ENCODE data around the gene PTGR1.

PTGR1 gene

DNA sequence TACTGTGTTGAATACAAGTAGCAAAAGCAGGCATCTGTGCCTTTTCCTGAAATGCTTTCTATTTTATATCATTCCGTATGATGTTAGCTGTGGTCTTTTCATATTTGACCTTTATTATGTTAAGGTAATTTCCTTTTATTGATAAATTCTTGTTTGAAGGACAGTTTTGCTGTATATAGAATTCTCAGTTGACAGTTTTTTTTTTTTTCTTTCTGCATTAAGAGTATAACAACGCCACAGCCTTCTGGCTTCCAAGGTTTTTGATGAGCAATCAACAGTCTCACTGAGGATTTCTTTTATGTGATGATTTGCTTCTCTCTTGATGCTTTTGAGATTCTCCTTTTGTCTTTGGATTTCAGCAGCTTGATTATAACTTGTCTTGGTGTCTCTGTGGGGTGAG lies 50.8 kb downstream of the PTGR1 start:
- no peak for DNase-seq (ENCODE audit: low read depth, low spot score)
- no peaks in the 10 kb centered on the region for H3K4me1 ChIP-seq (ENCODE audit: control insufficient read depth, insufficient read depth, low read length)
- no peaks in the 10 kb centered on the region for H3K27me3 ChIP-seq (ENCODE audit: control insufficient read depth, insufficient read depth, low read length)
- H3K36me3 ChIP-seq (ENCODE audit: control insufficient read depth, insufficient read depth, low read length): peaks cover 16% of the 10 kb centered on the region; the same call in 1 of the 2 replicates
- no peak overlapping the region for H3K27ac ChIP-seq (ENCODE audit: low read length)
- H3K9me3 ChIP-seq (ENCODE audit: control insufficient read depth, insufficient read depth, low read length): peaks cover 5% of the 10 kb centered on the region
- WGBS (ENCODE audit: insufficient coverage, insufficient read length): no CpG with 5 or more reads among the region's 2 CpGs
- no peak overlapping the region for H3K4me3 ChIP-seq (ENCODE audit: low read length)

DNA sequence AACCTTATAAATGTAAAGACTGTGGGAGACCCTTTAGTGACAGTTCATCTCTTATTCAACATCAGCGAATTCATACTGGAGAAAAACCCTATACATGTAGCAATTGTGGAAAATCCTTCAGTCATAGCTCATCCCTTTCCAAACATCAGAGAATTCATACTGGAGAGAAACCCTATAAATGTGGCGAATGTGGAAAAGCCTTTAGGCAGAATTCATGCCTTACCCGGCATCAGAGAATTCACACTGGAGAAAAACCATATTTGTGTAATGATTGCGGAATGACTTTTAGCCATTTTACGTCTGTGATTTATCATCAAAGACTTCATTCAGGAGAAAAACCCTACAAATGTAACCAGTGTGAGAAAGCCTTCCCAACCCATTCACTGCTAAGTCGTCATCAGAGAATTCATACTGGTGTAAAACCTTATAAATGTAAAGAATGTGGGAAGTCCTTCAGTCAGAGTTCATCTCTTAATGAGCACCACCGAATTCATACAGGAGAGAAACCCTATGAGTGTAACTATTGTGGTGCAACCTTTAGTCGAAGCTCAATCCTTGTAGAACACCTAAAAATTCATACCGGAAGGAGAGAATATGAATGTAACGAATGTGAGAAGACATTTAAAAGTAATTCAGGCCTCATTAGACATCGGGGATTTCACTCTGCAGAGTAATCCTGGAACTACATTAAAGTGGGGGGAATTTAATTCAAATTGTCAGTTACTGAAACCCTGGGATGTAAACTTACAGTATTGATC lies 56.8 kb downstream of the PTGR1 start:
- WGBS (ENCODE audit: insufficient coverage, insufficient read length): no CpG with 5 or more reads among the region's 11 CpGs
- Histone ChIP-seq H3K9me3 (ENCODE audit: control insufficient read depth, insufficient read depth, low read length) (peaks cover 24% of the 10 kb centered on the region), H3K4me3 (ENCODE audit: low read length) (no peak overlapping the region), H3K27me3 (ENCODE audit: control insufficient read depth, insufficient read depth, low read length) (no peaks in the 10 kb centered on the region), H3K4me1 (ENCODE audit: control insufficient read depth, insufficient read depth, low read length) (no peaks in the 10 kb centered on the region), H3K36me3 (ENCODE audit: control insufficient read depth, insufficient read depth, low read length) (peaks cover 36% of the 10 kb centered on the region; the same call in 1 of the 2 replicates), H3K27ac (ENCODE audit: low read length) (no peak overlapping the region)
- DNase-seq (ENCODE audit: low read depth, low spot score): no peak

DNA sequence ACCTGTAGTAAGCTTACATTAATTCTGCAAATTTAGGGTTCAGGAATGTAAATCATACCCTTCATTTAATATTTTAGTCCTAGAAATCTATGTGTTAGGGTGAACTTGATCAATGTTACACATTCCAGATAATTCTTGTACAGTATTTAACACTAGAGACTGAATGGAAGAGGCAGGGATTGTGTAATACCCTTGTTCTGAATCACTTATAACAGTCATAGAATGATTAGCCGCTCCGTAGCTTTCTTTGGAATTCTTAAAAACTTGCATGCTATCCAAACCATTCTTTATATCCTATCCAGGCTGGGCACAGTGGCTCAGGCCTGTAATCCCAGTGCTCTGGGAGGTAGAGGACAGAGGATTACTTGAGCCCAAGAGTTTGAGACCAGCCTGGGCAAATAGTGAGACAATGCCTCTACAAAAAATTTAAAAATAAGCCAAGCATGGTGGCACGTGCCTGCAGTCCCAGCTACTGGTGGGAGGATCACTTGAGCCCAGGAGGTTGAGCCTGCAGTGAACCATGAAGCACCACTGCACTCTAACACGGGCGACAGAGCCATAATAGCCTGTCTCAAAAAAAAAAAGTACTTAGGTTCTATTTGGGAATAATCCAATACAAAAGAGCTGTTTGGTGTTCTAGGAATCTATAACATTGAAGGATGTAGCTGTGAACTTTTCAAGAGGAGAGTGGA lies 66.2 kb downstream of the PTGR1 start:
- no peak for DNase-seq (ENCODE audit: low read depth, low spot score)
- WGBS (ENCODE audit: insufficient coverage, insufficient read length): no CpG with 5 or more reads among the region's 5 CpGs
- H3K9me3 ChIP-seq (ENCODE audit: control insufficient read depth, insufficient read depth, low read length): no peaks in the 10 kb centered on the region
- H3K27me3 ChIP-seq (ENCODE audit: control insufficient read depth, insufficient read depth, low read length): no peaks in the 10 kb centered on the region
- H3K4me3 ChIP-seq (ENCODE audit: low read length): no peak overlapping the region
- no peak overlapping the region for H3K27ac ChIP-seq (ENCODE audit: low read length)
- H3K36me3 ChIP-seq (ENCODE audit: control insufficient read depth, insufficient read depth, low read length): peaks cover 17% of the 10 kb centered on the region; the same call in 1 of the 2 replicates
- peaks cover 3% of the 10 kb centered on the region; the same call in 1 of the 2 replicates for H3K4me1 ChIP-seq (ENCODE audit: control insufficient read depth, insufficient read depth, low read length)

DNA sequence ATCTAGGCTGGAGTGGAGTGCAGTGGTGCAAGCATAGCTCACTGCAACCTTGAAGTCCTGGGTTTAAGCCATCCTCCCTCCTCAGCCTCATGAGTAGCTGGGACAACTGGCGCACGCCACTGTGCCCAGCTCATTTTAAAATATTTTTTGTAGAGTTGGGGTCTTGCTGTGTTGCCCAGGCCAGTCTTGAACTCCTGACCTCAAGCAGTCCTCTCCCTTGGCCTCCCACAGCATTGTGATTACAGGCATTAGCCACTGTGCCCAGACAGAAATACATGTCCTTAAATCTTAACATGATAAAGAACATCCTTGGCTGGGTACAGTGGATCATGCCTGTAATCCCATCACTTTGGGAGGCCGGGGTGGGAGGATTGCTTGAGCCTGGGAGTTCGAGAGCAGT lies 67.7 kb downstream of the PTGR1 start:
- DNase-seq (ENCODE audit: low read depth, low spot score): no peak
- H3K9me3 ChIP-seq (ENCODE audit: control insufficient read depth, insufficient read depth, low read length): no peaks in the 10 kb centered on the region
- peaks cover 4% of the 10 kb centered on the region; the same call in 1 of the 2 replicates for H3K36me3 ChIP-seq (ENCODE audit: control insufficient read depth, insufficient read depth, low read length)
- peaks cover 3% of the 10 kb centered on the region; the same call in 1 of the 2 replicates for H3K4me1 ChIP-seq (ENCODE audit: control insufficient read depth, insufficient read depth, low read length)
- no peak overlapping the region for H3K4me3 ChIP-seq (ENCODE audit: low read length)
- H3K27ac ChIP-seq (ENCODE audit: low read length): no peak overlapping the region
- no CpG with 5 or more reads among the region's 4 CpGs for WGBS (ENCODE audit: insufficient coverage, insufficient read length)
- H3K27me3 ChIP-seq (ENCODE audit: control insufficient read depth, insufficient read depth, low read length): no peaks in the 10 kb centered on the region

DNA sequence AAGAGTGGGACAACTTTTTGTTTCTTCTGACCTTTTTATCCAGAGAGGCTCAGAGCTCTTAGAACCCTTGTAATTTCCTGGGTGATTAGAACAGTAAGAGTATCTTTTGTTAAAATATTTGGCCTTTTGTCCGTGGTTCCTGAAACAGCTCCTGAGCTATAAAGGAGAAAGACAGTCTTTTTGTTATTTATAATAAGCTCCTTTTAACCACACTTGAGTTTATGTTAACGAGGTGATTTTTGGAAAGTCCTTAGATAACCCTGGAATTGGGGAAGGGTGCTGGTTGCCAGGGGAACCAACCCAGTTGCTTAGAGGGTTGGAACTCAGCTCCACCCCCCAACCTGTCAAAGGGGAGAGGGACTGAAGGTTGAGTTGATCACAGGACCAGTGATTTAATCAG lies 69.7 kb downstream of the PTGR1 start:
- peak; percentile 88 for DNase-seq (ENCODE audit: low read depth, low spot score)
- H3K9me3 ChIP-seq (ENCODE audit: control insufficient read depth, insufficient read depth, low read length): no peaks in the 10 kb centered on the region
- H3K27me3 ChIP-seq (ENCODE audit: control insufficient read depth, insufficient read depth, low read length): no peaks in the 10 kb centered on the region
- peaks cover 5% of the 10 kb centered on the region; the same call in 1 of the 2 replicates for H3K4me1 ChIP-seq (ENCODE audit: control insufficient read depth, insufficient read depth, low read length)
- no peak overlapping the region for H3K4me3 ChIP-seq (ENCODE audit: low read length)
- H3K36me3 ChIP-seq (ENCODE audit: control insufficient read depth, insufficient read depth, low read length): no peaks in the 10 kb centered on the region; the same call in 1 of the 2 replicates
- WGBS (ENCODE audit: insufficient coverage, insufficient read length): no CpG with 5 or more reads among the region's 2 CpGs
- H3K27ac ChIP-seq (ENCODE audit: low read length): no peak overlapping the region

DNA sequence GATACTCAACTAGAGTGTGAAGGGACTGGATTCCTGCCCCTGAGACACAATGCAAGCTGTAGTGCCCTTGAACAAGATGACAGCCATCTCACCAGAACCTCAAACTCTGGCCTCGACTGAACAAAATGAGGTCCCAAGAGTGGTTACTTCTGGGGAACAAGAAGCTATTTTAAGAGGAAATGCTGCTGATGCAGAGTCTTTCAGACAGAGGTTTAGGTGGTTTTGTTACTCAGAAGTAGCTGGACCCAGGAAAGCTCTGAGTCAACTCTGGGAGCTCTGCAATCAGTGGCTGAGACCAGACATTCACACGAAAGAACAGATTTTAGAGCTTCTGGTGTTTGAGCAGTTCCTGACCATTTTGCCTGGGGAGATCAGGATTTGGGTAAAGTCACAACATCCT lies 72.1 kb downstream of the PTGR1 start:
- no peaks in the 10 kb centered on the region; the same call in 1 of the 2 replicates for H3K36me3 ChIP-seq (ENCODE audit: control insufficient read depth, insufficient read depth, low read length)
- H3K27me3 ChIP-seq (ENCODE audit: control insufficient read depth, insufficient read depth, low read length): no peaks in the 10 kb centered on the region
- no peak overlapping the region for H3K4me3 ChIP-seq (ENCODE audit: low read length)
- no peak overlapping the region for H3K27ac ChIP-seq (ENCODE audit: low read length)
- H3K4me1 ChIP-seq (ENCODE audit: control insufficient read depth, insufficient read depth, low read length): peaks cover 5% of the 10 kb centered on the region; the same call in 1 of the 2 replicates
- no CpG with 5 or more reads among the region's 2 CpGs for WGBS (ENCODE audit: insufficient coverage, insufficient read length)
- DNase-seq (ENCODE audit: low read depth, low spot score): no peak
- no peaks in the 10 kb centered on the region for H3K9me3 ChIP-seq (ENCODE audit: control insufficient read depth, insufficient read depth, low read length)

DNA sequence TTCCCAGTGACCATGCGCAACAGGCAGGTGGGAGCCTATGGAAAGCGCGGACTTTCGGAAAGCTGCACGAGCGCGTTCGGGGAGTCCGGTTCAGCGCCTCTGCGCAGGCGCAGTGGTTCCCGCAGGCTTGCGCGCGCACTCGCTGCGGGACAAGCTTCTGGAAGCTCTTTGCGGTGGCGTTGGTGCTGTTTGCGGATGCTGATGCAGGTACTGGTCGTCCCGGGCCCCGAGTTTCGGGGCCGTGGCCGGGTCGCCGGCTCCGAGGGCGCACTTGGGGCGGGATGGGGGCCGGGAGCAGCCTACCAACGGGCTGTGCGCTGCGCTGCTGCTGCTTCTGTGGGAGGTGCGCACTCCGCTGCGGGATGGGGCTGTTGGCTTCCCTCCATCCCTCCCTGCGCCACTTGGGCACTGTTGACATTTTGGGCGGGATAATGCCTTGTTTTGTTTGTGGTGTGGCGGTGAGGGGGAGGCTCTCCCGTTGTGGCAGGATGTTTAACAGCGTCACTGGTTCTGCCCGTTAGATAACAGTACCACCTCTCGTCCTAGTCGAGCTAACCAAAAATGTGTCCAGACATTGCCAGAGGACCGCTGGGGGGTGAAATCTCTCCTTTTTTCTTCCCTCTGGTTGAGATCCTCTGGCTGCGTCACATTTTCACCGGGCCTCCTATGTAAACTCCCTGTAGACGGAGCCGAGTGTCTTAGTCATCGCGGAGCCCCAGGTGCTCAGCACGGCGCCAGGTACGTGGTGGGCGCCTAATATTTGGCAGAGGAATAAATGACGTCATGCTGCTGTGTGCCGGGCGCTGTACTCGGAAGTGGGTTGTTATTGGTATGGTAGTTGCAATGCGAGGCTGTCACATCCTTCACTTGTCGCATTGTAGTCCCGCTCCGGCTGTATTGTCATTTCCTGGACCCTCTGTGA lies 74.1 kb downstream of the PTGR1 start, which contains the start of gene ZNF483:
TSS of gene ZNF483 (plus strand) at position 124 of the 922 bp plus-strand sequence. CDS start 2,217 bp downstream, outside the sequence.
- Histone ChIP-seq H3K27me3 (ENCODE audit: control insufficient read depth, insufficient read depth, low read length) (no peaks in the 10 kb centered on the region), H3K4me3 (ENCODE audit: low read length) (peak within 1 kb of the TSS; percentile 68), H3K27ac (ENCODE audit: low read length) (no peak within 1 kb of the TSS), H3K4me1 (ENCODE audit: control insufficient read depth, insufficient read depth, low read length) (peaks cover 5% of the 10 kb centered on the region; the same call in 1 of the 2 replicates), H3K36me3 (ENCODE audit: control insufficient read depth, insufficient read depth, low read length) (no peaks in the 10 kb centered on the region), H3K9me3 (ENCODE audit: control insufficient read depth, insufficient read depth, low read length) (no peaks in the 10 kb centered on the region)
- peak; percentile 90 for DNase-seq (ENCODE audit: low read depth, low spot score)
- no CpG with 5 or more reads among the region's 66 CpGs for WGBS (ENCODE audit: insufficient coverage, insufficient read length)

DNA sequence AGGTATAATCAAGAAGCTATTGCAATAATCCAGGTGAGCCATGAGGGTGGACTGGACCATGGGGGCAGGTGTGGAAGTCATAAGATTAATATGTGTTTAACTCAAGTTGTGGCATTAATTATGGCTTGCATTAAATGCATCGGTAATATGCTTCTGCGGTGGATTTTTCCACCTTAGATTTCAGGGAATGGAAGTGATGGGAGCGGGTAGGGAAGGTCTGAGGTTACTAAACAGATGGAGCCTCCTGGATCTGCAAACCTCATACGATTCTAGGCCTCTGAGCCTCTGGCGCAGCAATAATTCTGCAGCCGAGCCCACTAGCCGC lies 74.8 kb downstream of the PTGR1 start:
- H3K27ac ChIP-seq (ENCODE audit: low read length): no peak overlapping the region
- no peaks in the 10 kb centered on the region for H3K9me3 ChIP-seq (ENCODE audit: control insufficient read depth, insufficient read depth, low read length)
- no peak overlapping the region; the same call in 1 of the 2 replicates for H3K4me3 ChIP-seq (ENCODE audit: low read length)
- H3K27me3 ChIP-seq (ENCODE audit: control insufficient read depth, insufficient read depth, low read length): no peaks in the 10 kb centered on the region
- no CpG with 5 or more reads among the region's 7 CpGs for WGBS (ENCODE audit: insufficient coverage, insufficient read length)
- DNase-seq (ENCODE audit: low read depth, low spot score): no peak
- H3K4me1 ChIP-seq (ENCODE audit: control insufficient read depth, insufficient read depth, low read length): peaks cover 3% of the 10 kb centered on the region; the same call in 1 of the 2 replicates
- H3K36me3 ChIP-seq (ENCODE audit: control insufficient read depth, insufficient read depth, low read length): no peaks in the 10 kb centered on the region

DNA sequence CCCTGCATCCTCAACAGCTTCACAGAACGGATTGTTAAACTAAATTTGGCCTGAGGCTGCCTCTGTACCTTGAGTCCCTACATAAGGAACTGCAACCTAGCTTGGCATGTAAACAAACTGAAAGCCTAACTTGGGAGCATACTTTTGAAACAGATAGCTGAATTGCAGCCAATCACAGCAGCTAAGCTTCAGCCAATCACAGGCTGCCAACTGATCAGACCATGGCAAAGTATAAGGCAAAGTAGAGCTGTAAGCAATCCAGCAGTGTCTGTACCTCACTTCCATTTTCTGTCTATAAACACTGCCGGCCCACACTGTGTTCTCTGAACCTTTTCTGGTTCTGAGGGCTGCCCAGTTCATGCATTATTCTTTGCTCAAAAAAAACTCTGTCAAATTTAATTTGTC lies 83.4 kb downstream of the PTGR1 start:
- Histone ChIP-seq H3K4me1 (ENCODE audit: control insufficient read depth, insufficient read depth, low read length) (no peaks in the 10 kb centered on the region), H3K9me3 (ENCODE audit: control insufficient read depth, insufficient read depth, low read length) (no peaks in the 10 kb centered on the region), H3K27me3 (ENCODE audit: control insufficient read depth, insufficient read depth, low read length) (no peaks in the 10 kb centered on the region), H3K27ac (ENCODE audit: low read length) (no peak overlapping the region), H3K36me3 (ENCODE audit: control insufficient read depth, insufficient read depth, low read length) (no peaks in the 10 kb centered on the region), H3K4me3 (ENCODE audit: low read length) (no peak overlapping the region)
- WGBS (ENCODE audit: insufficient coverage, insufficient read length): no CpG with 5 or more reads among the region's 2 CpGs
- DNase-seq (ENCODE audit: low read depth, low spot score): no peak

DNA sequence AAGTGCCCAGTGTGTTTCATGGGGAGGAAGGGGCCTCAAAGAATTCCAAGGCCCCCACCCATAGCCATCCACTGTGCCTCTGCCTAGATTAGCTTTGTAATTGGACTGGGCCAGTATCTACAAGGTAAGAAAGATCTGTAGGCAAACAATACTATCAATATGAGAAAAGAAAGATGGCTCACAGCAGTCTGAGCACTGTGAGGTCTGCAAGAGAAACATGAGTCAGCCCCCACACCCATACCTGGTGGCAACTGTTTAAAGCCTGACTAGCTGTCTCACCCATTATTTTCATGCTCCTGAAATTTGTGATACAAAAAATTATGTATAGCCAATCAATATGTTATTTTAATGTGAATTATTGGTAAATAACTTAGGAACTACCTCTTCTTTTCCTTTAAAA lies 84.5 kb downstream of the PTGR1 start:
- Histone ChIP-seq H3K4me1 (ENCODE audit: control insufficient read depth, insufficient read depth, low read length) (no peaks in the 10 kb centered on the region), H3K9me3 (ENCODE audit: control insufficient read depth, insufficient read depth, low read length) (no peaks in the 10 kb centered on the region), H3K4me3 (ENCODE audit: low read length) (no peak overlapping the region), H3K27me3 (ENCODE audit: control insufficient read depth, insufficient read depth, low read length) (no peaks in the 10 kb centered on the region), H3K36me3 (ENCODE audit: control insufficient read depth, insufficient read depth, low read length) (no peaks in the 10 kb centered on the region), H3K27ac (ENCODE audit: low read length) (no peak overlapping the region)
- no peak for DNase-seq (ENCODE audit: low read depth, low spot score)
